HepG2 (cell line): ENCODE data around the gene CHID1. TPM values are rescaled to one million over a fixed set of nuclear protein-coding genes. Genes with fewer than 3 reads are reported as not detected.

Experiments
- ARID3A ChIP-seq: IDR thresholded peaks from 2 replicates; pipeline ENCODE4 v1.6.1; 2012; ENCODE audit warnings: low read depth, low read length, improper control_type of control experiment
- GABPA ChIP-seq, 2 experiments: IDR thresholded peaks; 2 replicates each; pipeline ENCODE4 v1.6.1; 2011 to 2016; ENCODE audit warnings: low read depth in 2 of 2, low read length in 1 of 2, missing biosample characterization in 1 of 2, missing genetic modification characterization in 1 of 2
- GLI4 ChIP-seq: sonication (generic); formaldehyde crosslinking; IDR thresholded peaks from 2 replicates; pipeline ENCODE4 v1.5.1; 2020; ENCODE audit warnings: missing genetic modification reagents, mild to moderate bottlenecking, moderate library complexity, borderline replicate concordance
- NRL ChIP-seq: sonication (generic); formaldehyde crosslinking; IDR thresholded peaks from 2 replicates; pipeline ENCODE4 v1.5.0; 2020; ENCODE audit warnings: missing genetic modification reagents, mild to moderate bottlenecking, moderate library complexity, borderline replicate concordance
- SAFB2 ChIP-seq: sonication (generic); formaldehyde crosslinking; IDR thresholded peaks from 2 replicates; pipeline ENCODE4 v1.5.1; 2020; ENCODE audit warnings: missing genetic modification reagents, low read depth, mild to moderate bottlenecking, borderline replicate concordance
- SIX1 ChIP-seq: sonication (generic); formaldehyde crosslinking; IDR thresholded peaks from 2 replicates; pipeline ENCODE4 v1.4.0; 2020; ENCODE audit warnings: missing genetic modification reagents, borderline replicate concordance
- SMAD1 ChIP-seq: sonication (generic); formaldehyde crosslinking; IDR thresholded peaks from 2 replicates; pipeline ENCODE4 v1.4.0; 2020; ENCODE audit warnings: missing genetic modification reagents, low read depth, mild to moderate bottlenecking, borderline replicate concordance
- SP4 ChIP-seq: sonication (generic); formaldehyde crosslinking; IDR thresholded peaks from 2 replicates; pipeline ENCODE4 v1.8.1; 2023; ENCODE audit warnings: mild to moderate bottlenecking, missing genetic modification reagents
- SRY ChIP-seq: sonication (generic); formaldehyde crosslinking; IDR thresholded peaks from 2 replicates; pipeline ENCODE4 v1.8.0; 2022; ENCODE audit warnings: mild to moderate bottlenecking, missing genetic modification reagents
- TARDBP ChIP-seq: sonication (generic); formaldehyde crosslinking; IDR thresholded peaks from 2 replicates; pipeline ENCODE4 v1.8.0; 2022; ENCODE audit warnings: mild to moderate bottlenecking, missing genetic modification reagents
- ZBTB10 ChIP-seq: sonication (generic); formaldehyde crosslinking; IDR thresholded peaks from 2 replicates; pipeline ENCODE4 v1.4.0; 2020; ENCODE audit warnings: missing genetic modification reagents, borderline replicate concordance
- ZMAT3 ChIP-seq: sonication (generic); formaldehyde crosslinking; conservative IDR thresholded peaks from 2 replicates; pipeline ENCODE4 v1.7.0; 2021; ENCODE audit warnings: missing genetic modification reagents
- ZNF276 ChIP-seq: sonication (generic); formaldehyde crosslinking; IDR thresholded peaks from 2 replicates; pipeline ENCODE4 v1.4.0; 2020; ENCODE audit warnings: mild to moderate bottlenecking, low read depth, missing genetic modification reagents
- ZNF362 ChIP-seq: sonication (generic); formaldehyde crosslinking; IDR thresholded peaks from 2 replicates; pipeline ENCODE4 v1.4.0; 2020; ENCODE audit warnings: missing genetic modification reagents, mild to moderate bottlenecking, borderline replicate concordance
- ZNF468 ChIP-seq: sonication (generic); formaldehyde crosslinking; IDR thresholded peaks from 2 replicates; pipeline ENCODE4 v1.8.0; 2022; ENCODE audit warnings: mild to moderate bottlenecking, moderate library complexity, missing genetic modification reagents
- ZNF550 ChIP-seq: sonication (generic); formaldehyde crosslinking; IDR thresholded peaks from 2 replicates; pipeline ENCODE4 v1.4.0; 2020; ENCODE audit warnings: mild to moderate bottlenecking, missing genetic modification reagents, borderline replicate concordance
- ZNF678 ChIP-seq: sonication (generic); formaldehyde crosslinking; IDR thresholded peaks from 2 replicates; pipeline ENCODE4 v1.4.0; 2020; ENCODE audit warnings: mild to moderate bottlenecking, missing genetic modification reagents
- ZNF773 ChIP-seq: sonication (generic); formaldehyde crosslinking; IDR thresholded peaks from 2 replicates; pipeline ENCODE4 v1.4.0; 2020; ENCODE audit warnings: missing genetic modification reagents, borderline replicate concordance
- ZSCAN20 ChIP-seq: sonication (generic); formaldehyde crosslinking; IDR thresholded peaks from 2 replicates; pipeline ENCODE4 v1.4.0; 2020; ENCODE audit warnings: missing genetic modification reagents, mild to moderate bottlenecking, borderline replicate concordance
- polyA plus RNA-seq, 8 experiments: library from polyadenylated mRNA; depleted of rRNA in 3 of 8; stranded (reverse) in 7 of 8; unstranded in 1 of 8; fragments of >200 nt; fragmentation: Illumina TruSeq in 4 of 8; extraction: Trizol in 4 of 8; gene quantifications; 2 replicates each; pipeline versions ENCODE4 v1.2.1 to v1.2.3, GENCODE V29; 2011 to 2016; ENCODE audit warnings: low read depth in 4 of 8, missing spikeins in 1 of 8, mixed read lengths in 1 of 8; ENCODE audit not compliant: insufficient read depth in 1 of 8
- total RNA-seq, 5 experiments: library from RNA; depleted of rRNA; stranded (reverse); fragments of >200 nt; fragmentation: Illumina TruSeq; extraction: Trizol; gene quantifications; 2 replicates each; pipeline ENCODE4 v1.2.3, GENCODE V29; 2016; ENCODE audit warnings: low read depth in 1 of 5

The CHID1 gene
- total and polyA plus RNA-seq, 2 of the 13 experiments (the other 11 are each of a cell fraction or from before 2014, with no cell fraction given), result 65.1 to 93.6 TPM

- TF ChIP-seq ZBTB10 (CRISPR knock-in tag) (peak; percentile 92; the same call in 1 of the 2 replicates), ZNF773 (peak; percentile 43; the same call in 1 of the 2 replicates), GABPA (IDR thresholded peaks at IDR 0.05; ENCODE audit: low read depth, low read length) (no peak), GABPA (CRISPR knock-in tag; IDR thresholded peaks at IDR 0.05; ENCODE audit: low read depth) (peak; percentile 71), ZNF276 (CRISPR knock-in tag) (peak; percentile 60; the same call in 1 of the 2 replicates), ZSCAN20 (0 out of 2 replicates have a peak, but pooled peaks have one; percentile 26), SIX1 (CRISPR knock-in tag) (no peak), ZNF550 (CRISPR knock-in tag) (peak; percentile 89; the same call in 1 of the 2 replicates), SAFB2 (CRISPR knock-in tag) (peak; percentile 78; the same call in 1 of the 2 replicates), ARID3A (no peak), ZMAT3 (0 out of 2 replicates have a peak, but pooled peaks have one; percentile 63), NRL (CRISPR knock-in tag) (peak; percentile 71; the same call in 1 of the 2 replicates), ZNF362 (CRISPR knock-in tag) (peak; percentile 8; the same call in 1 of the 2 replicates), SMAD1 (CRISPR knock-in tag) (peak; percentile 46; the same call in 1 of the 2 replicates), TARDBP (0 out of 2 replicates have a peak, but pooled peaks have one; percentile 26), SRY (CRISPR knock-in tag) (peak; percentile 81), GLI4 (CRISPR knock-in tag) (0 out of 2 replicates have a peak, but pooled peaks have one; percentile 36), ZNF468 (CRISPR knock-in tag) (no peak), SP4 (CRISPR knock-in tag) (peak; percentile 70), ZNF678 (CRISPR knock-in tag) (0 out of 2 replicates have a peak, but pooled peaks have one; percentile 16)
Observed at GRCh38 chr11:827146-827896, 83.3 kb downstream of the CHID1 start (continued).
